HepG2 (cell line): ENCODE data around the gene PARN. TPM values are rescaled to one million over a fixed set of nuclear protein-coding genes. Genes with fewer than 3 reads are reported as not detected.
A peak's percentile ranks its signal among the peaks of the same experiment; 100 is the strongest.

Experiments
- BRF2 ChIP-seq: sonication (generic); formaldehyde crosslinking; IDR thresholded peaks from 2 replicates; pipeline ENCODE4 v1.8.1; 2022; ENCODE audit warnings: mild to moderate bottlenecking, missing genetic modification reagents
- GMEB1 ChIP-seq: sonication (generic); formaldehyde crosslinking; IDR thresholded peaks from 2 replicates; pipeline ENCODE4 v1.5.1; 2020; ENCODE audit warnings: missing genetic modification reagents, mild to moderate bottlenecking, borderline replicate concordance
- KAT2B ChIP-seq: fragments of 150-350 bp; IDR thresholded peaks from 2 replicates; pipeline ENCODE4 v1.6.1; 2014; ENCODE audit warnings: low read depth, low read length, borderline replicate concordance
- MBD4 ChIP-seq: IDR thresholded peaks from 2 replicates; pipeline ENCODE4 v1.6.1; 2012; ENCODE audit warnings: low read length, inconsistent platforms, borderline replicate concordance
- MLX ChIP-seq: IDR thresholded peaks from 2 replicates; pipeline ENCODE4 v1.6.1; 2016
- SNAI1 ChIP-seq: sonication (generic); formaldehyde crosslinking; IDR thresholded peaks from 2 replicates; pipeline ENCODE4 v1.5.0; 2020; ENCODE audit warnings: mild to moderate bottlenecking, missing genetic modification reagents, borderline replicate concordance
- ZNF136 ChIP-seq: sonication (generic); formaldehyde crosslinking; IDR thresholded peaks from 2 replicates; pipeline ENCODE4 v1.8.1; 2022; ENCODE audit warnings: low read depth, mild to moderate bottlenecking, moderate library complexity, missing genetic modification reagents
- ZNF207 ChIP-seq: fragments of 450-650 bp; IDR thresholded peaks from 2 replicates; pipeline ENCODE4 v1.6.1; 2016; ENCODE audit warnings: antibody characterized with exemption, borderline replicate concordance
- ZNF432 ChIP-seq: sonication (generic); formaldehyde crosslinking; IDR thresholded peaks from 2 replicates; pipeline ENCODE4 v1.5.0; 2020; ENCODE audit warnings: missing genetic modification reagents, mild to moderate bottlenecking, borderline replicate concordance
- ZNF530 ChIP-seq: sonication (generic); formaldehyde crosslinking; IDR thresholded peaks from 2 replicates; pipeline ENCODE4 v1.5.0; 2020; ENCODE audit warnings: low read depth, mild to moderate bottlenecking, missing genetic modification reagents
- ZNF589 ChIP-seq: sonication (generic); formaldehyde crosslinking; conservative IDR thresholded peaks from 2 replicates; pipeline ENCODE4 v1.8.0; 2022; ENCODE audit warnings: mild to moderate bottlenecking, moderate library complexity, missing genetic modification reagents
- ZNF703 ChIP-seq: sonication (generic); formaldehyde crosslinking; IDR thresholded peaks from 2 replicates; pipeline ENCODE4 v1.5.1; 2020; ENCODE audit warnings: missing genetic modification reagents, mild to moderate bottlenecking, moderate library complexity, borderline replicate concordance
- ZNF709 ChIP-seq: sonication (generic); formaldehyde crosslinking; IDR thresholded peaks from 2 replicates; pipeline ENCODE4 v1.5.0; 2020; ENCODE audit warnings: mild to moderate bottlenecking, missing genetic modification reagents
- ZNF746 ChIP-seq: sonication (generic); formaldehyde crosslinking; IDR thresholded peaks from 2 replicates; pipeline ENCODE4 v1.8.0; 2022; ENCODE audit warnings: mild to moderate bottlenecking, missing genetic modification reagents
- ZNF780A ChIP-seq: sonication (generic); formaldehyde crosslinking; IDR thresholded peaks from 2 replicates; pipeline ENCODE4 v1.8.0; 2022; ENCODE audit warnings: mild to moderate bottlenecking, missing genetic modification reagents, moderate library complexity
- polyA plus RNA-seq, 8 experiments: library from polyadenylated mRNA; depleted of rRNA in 3 of 8; stranded (reverse) in 7 of 8; unstranded in 1 of 8; fragments of >200 nt; fragmentation: Illumina TruSeq in 4 of 8; extraction: Trizol in 4 of 8; gene quantifications; 2 replicates each; pipeline versions ENCODE4 v1.2.1 to v1.2.3, GENCODE V29; 2011 to 2016; ENCODE audit warnings: low read depth in 4 of 8, missing spikeins in 1 of 8, mixed read lengths in 1 of 8; ENCODE audit not compliant: insufficient read depth in 1 of 8
- total RNA-seq, 5 experiments: library from RNA; depleted of rRNA; stranded (reverse); fragments of >200 nt; fragmentation: Illumina TruSeq; extraction: Trizol; gene quantifications; 2 replicates each; pipeline ENCODE4 v1.2.3, GENCODE V29; 2016; ENCODE audit warnings: low read depth in 1 of 5
- TF ChIP-seq, protein P1 (sequence below): sonication (generic); formaldehyde crosslinking; IDR thresholded peaks from 2 replicates; pipeline ENCODE4 v1.4.0; 2020; ENCODE audit warnings: mild to moderate bottlenecking, missing genetic modification reagents, borderline replicate concordance
- TF ChIP-seq, protein P2 (sequence below): sonication (generic); formaldehyde crosslinking; IDR thresholded peaks from 2 replicates; pipeline ENCODE4 v1.4.0; 2020; ENCODE audit warnings: missing genetic modification reagents
- TF ChIP-seq, protein P3 (sequence below): IDR thresholded peaks from 2 replicates; pipeline ENCODE4 v1.6.1; 2012; ENCODE audit warnings: low read depth, low read length, improper control_type of control experiment

The PARN gene
- total and polyA plus RNA-seq, 2 of the 13 experiments (the other 11 are each of a cell fraction or from before 2014, with no cell fraction given) = 13.3 to 47.6 TPM

- TF ChIP-seq ZNF136 (CRISPR knock-in tag) = no peak
- TF ChIP-seq, protein P1, sequence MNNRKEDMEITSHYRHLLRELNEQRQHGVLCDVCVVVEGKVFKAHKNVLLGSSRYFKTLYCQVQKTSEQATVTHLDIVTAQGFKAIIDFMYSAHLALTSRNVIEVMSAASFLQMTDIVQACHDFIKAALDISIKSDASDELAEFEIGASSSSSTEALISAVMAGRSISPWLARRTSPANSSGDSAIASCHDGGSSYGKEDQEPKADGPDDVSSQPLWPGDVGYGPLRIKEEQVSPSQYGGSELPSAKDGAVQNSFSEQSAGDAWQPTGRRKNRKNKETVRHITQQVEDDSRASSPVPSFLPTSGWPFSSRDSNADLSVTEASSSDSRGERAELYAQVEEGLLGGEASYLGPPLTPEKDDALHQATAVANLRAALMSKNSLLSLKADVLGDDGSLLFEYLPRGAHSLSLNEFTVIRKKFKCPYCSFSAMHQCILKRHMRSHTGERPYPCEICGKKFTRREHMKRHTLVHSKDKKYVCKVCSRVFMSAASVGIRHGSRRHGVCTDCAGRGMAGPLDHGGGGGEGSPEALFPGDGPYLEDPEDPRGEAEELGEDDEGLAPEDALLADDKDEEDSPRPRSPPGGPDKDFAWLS (CRISPR knock-in tag) = no peak; the same call in 1 of the 2 replicates
- TF ChIP-seq ZNF780A (CRISPR knock-in tag) = no peak
- no peak for TF ChIP-seq KAT2B
- no peak for TF ChIP-seq ZNF709 (CRISPR knock-in tag)
- TF ChIP-seq SNAI1 (CRISPR knock-in tag) = peak; percentile 83; the same call in 1 of the 2 replicates
- TF ChIP-seq ZNF432 (CRISPR knock-in tag) = no peak
- TF ChIP-seq, protein P2, sequence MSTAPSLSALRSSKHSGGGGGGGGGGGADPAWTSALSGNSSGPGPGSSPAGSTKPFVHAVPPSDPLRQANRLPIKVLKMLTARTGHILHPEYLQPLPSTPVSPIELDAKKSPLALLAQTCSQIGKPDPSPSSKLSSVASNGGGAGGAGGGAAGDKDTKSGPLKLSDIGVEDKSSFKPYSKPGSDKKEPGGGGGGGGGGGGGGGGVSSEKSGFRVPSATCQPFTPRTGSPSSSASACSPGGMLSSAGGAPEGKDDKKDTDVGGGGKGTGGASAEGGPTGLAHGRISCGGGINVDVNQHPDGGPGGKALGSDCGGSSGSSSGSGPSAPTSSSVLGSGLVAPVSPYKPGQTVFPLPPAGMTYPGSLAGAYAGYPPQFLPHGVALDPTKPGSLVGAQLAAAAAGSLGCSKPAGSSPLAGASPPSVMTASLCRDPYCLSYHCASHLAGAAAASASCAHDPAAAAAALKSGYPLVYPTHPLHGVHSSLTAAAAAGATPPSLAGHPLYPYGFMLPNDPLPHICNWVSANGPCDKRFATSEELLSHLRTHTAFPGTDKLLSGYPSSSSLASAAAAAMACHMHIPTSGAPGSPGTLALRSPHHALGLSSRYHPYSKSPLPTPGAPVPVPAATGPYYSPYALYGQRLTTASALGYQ (CRISPR knock-in tag) = peak; percentile 72; the same call in 1 of the 2 replicates
- no peak for TF ChIP-seq ZNF703 (CRISPR knock-in tag)
- no peak for TF ChIP-seq ZNF207
- TF ChIP-seq ZNF589 (CRISPR knock-in tag) = no peak
- no peak for TF ChIP-seq ZNF746 (CRISPR knock-in tag)
- TF ChIP-seq, protein P3, sequence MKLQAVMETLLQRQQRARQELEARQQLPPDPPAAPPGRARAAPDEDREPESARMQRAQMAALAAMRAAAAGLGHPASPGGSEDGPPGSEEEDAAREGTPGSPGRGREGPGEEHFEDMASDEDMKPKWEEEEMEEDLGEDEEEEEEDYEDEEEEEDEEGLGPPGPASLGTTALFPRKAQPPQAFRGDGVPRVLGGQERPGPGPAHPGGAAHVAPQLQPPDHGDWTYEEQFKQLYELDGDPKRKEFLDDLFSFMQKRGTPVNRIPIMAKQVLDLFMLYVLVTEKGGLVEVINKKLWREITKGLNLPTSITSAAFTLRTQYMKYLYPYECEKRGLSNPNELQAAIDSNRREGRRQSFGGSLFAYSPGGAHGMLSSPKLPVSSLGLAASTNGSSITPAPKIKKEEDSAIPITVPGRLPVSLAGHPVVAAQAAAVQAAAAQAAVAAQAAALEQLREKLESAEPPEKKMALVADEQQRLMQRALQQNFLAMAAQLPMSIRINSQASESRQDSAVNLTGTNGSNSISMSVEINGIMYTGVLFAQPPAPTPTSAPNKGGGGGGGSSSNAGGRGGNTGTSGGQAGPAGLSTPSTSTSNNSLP = no peak; the same call in 1 of the 2 replicates
- TF ChIP-seq ZNF530 (CRISPR knock-in tag) = no peak
- no peak for TF ChIP-seq MBD4
- peak; percentile 39; the same call in 1 of the 2 replicates for TF ChIP-seq MLX (CRISPR knock-in tag)
- no peak for TF ChIP-seq BRF2 (CRISPR knock-in tag)
- no peak for TF ChIP-seq GMEB1
These were observed 132.6 kb downstream of the PARN start (continued) for GRCh38 chr16:14497245-14498082.
